HEK293T (cell line): Measurements from ENCODE around the gene COPG2.
"Not testable (repeated sequence)": the region's sequence is repeated elsewhere in the genome, so short reads cannot be mapped to it uniquely, and the experiment has no call there.

ENCODE experiments used
- ARNT ChIP-seq: fragments of 450-650 bp; IDR thresholded peaks from 2 replicates; pipeline ENCODE4 v1.6.1; 2017; ENCODE audit warnings: mild to moderate bottlenecking
- BHLHE40 ChIP-seq: fragments of 450-650 bp; IDR thresholded peaks from 2 replicates; pipeline ENCODE4 v1.6.1; 2016; ENCODE audit warnings: mild to moderate bottlenecking, moderate library complexity, borderline replicate concordance
- FOXA1 ChIP-seq: fragments of 450-650 bp; IDR thresholded peaks from 2 replicates; pipeline ENCODE4 v1.6.1; 2016; ENCODE audit warnings: mild to moderate bottlenecking
- FOXK2 ChIP-seq: fragments of 450-650 bp; IDR thresholded peaks from 2 replicates; pipeline ENCODE4 v1.6.1; 2016; ENCODE audit warnings: mild to moderate bottlenecking
- FOXM1 ChIP-seq: fragments of 450-650 bp; IDR thresholded peaks from 2 replicates; pipeline ENCODE4 v1.6.1; 2017; ENCODE audit warnings: mild to moderate bottlenecking, borderline replicate concordance
- HDGF ChIP-seq: fragments of 450-650 bp; IDR thresholded peaks from 2 replicates; pipeline ENCODE4 v1.6.1; 2017; ENCODE audit warnings: antibody characterized with exemption, borderline replicate concordance
- L3MBTL2 ChIP-seq: fragments of 450-650 bp; conservative IDR thresholded peaks from 2 replicates; pipeline ENCODE4 v1.6.1; 2016; ENCODE audit warnings: mild to moderate bottlenecking
- LEF1 ChIP-seq: fragments of 450-650 bp; IDR thresholded peaks from 2 replicates; pipeline ENCODE4 v1.6.1; 2017; ENCODE audit warnings: mild to moderate bottlenecking, borderline replicate concordance
- NFRKB ChIP-seq: fragments of 450-650 bp; IDR thresholded peaks from 2 replicates; pipeline ENCODE4 v1.6.1; 2016; ENCODE audit warnings: mild to moderate bottlenecking, moderate library complexity
- SP1 ChIP-seq: fragments of 450-650 bp; IDR thresholded peaks from 2 replicates; pipeline ENCODE4 v1.6.1; 2017
- TARDBP ChIP-seq: fragments of 450-650 bp; IDR thresholded peaks from 2 replicates; pipeline ENCODE4 v1.6.1; 2016
- ZNF384 ChIP-seq: fragments of 450-650 bp; IDR thresholded peaks from 2 replicates; pipeline ENCODE4 v1.6.1; 2016

GRCh38 chr7:130512038-130512437, 156.5 kb downstream of the COPG2 start:
- TF ChIP-seq FOXK2, LEF1, BHLHE40, SP1, FOXA1, ARNT, ZNF384, HDGF, L3MBTL2, TARDBP, FOXM1, NFRKB: not testable (repeated sequence)
